Keratinocyte (primary cell): ENCODE results near the gene GPLD1.

Experiments used
- CTCF ChIP-seq, 3 experiments: IDR thresholded peaks in 1 of 3; conservative IDR thresholded peaks in 1 of 3; optimal IDR thresholded peaks in 1 of 3; 2 replicates in 2 of 3; 3 replicates in 1 of 3; pipeline versions ENCODE3 to v1.5.1; 2011; ENCODE audit warnings: low read length in 3 of 3, mild to moderate bottlenecking in 3 of 3, moderate library complexity in 2 of 3, control low read depth in 1 of 3, inconsistent platforms in 1 of 3; ENCODE audit not compliant: insufficient read depth in 2 of 3; ENCODE audit errors: extremely low read depth in 1 of 3
- EZH2 ChIP-seq: IDR thresholded peaks from one replicate; pipeline ENCODE4 v1.6.1; 2012; ENCODE audit warnings: inconsistent platforms, mild to moderate bottlenecking, low read length, moderate library complexity

GRCh38 chr6:24415753-24416152 lies 73.6 kb downstream of the GPLD1 start:
- TF ChIP-seq CTCF (optimal IDR thresholded peaks at IDR 0.05 in 1 of 3, IDR thresholded peaks at IDR 0.05 in 1 of 3, conservative IDR thresholded peaks at IDR 0.05 in 1 of 3; ENCODE audit: extremely low read depth in 1 of 3, insufficient read depth in 2 of 3, low read length in 3 of 3): no peak
- no peak for TF ChIP-seq EZH2
